GOT3 (cell line): ENCODE measurements around the gene PPARG.
"Not testable (repeated sequence)": the region's sequence is repeated elsewhere in the genome, so short reads cannot be mapped to it uniquely, and the experiment has no call there.

Experiments used
- DNase-seq: peaks from one replicate; lab custom pipeline; 2025; ENCODE audit warnings: mixed read lengths; lab: John Stamatoyannopoulos, UW

PPARG gene

GRCh38 chr3:12443781-12444522 is 155.1 kb downstream of the PPARG start:
- DNase-seq = no peak

- DNase-seq = no peak
Observed at GRCh38 chr3:12444582-12445471, 156.0 kb downstream of the PPARG start.

DNA sequence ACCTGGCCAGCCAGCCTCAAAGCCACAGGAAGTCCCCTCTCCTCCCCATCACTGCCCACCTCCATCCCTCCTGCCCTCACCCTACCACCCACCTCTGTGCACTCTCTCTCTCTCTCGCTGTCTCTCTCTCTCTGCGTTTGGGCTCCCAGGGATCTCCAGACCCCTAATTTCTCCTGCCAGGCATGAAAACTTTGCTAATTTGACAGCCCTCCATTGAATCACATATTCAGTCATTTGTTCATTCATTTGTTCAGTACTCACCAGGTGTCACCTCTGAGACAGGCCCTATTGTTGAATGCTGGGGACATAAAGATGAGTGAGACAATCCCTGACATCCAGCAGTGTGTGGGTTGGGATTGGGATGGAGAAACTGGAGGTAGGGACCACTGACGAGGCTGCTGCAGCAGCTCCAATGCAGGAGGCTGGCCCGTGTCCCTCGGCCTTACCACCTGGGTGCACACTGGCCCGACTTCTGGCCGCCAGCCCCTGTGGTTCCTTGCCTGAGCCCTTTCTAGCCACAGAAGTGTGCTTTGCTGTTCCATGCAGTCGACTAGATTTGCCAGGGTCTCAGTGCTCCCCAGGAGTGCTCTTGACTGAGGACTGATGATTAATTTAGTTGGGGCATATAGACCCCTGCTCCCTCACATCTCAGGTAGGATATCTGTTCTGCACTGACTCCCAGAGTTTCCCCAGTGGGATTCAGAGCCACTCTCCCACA is 156.8 kb downstream of the PPARG start:
- no peak for DNase-seq

GRCh38 chr3:12446298-12446697 is 157.4 kb downstream of the PPARG start:
- DNase-seq = no peak

GRCh38 chr3:12447075-12447474 is 158.2 kb downstream of the PPARG start:
- DNase-seq = no peak

DNA sequence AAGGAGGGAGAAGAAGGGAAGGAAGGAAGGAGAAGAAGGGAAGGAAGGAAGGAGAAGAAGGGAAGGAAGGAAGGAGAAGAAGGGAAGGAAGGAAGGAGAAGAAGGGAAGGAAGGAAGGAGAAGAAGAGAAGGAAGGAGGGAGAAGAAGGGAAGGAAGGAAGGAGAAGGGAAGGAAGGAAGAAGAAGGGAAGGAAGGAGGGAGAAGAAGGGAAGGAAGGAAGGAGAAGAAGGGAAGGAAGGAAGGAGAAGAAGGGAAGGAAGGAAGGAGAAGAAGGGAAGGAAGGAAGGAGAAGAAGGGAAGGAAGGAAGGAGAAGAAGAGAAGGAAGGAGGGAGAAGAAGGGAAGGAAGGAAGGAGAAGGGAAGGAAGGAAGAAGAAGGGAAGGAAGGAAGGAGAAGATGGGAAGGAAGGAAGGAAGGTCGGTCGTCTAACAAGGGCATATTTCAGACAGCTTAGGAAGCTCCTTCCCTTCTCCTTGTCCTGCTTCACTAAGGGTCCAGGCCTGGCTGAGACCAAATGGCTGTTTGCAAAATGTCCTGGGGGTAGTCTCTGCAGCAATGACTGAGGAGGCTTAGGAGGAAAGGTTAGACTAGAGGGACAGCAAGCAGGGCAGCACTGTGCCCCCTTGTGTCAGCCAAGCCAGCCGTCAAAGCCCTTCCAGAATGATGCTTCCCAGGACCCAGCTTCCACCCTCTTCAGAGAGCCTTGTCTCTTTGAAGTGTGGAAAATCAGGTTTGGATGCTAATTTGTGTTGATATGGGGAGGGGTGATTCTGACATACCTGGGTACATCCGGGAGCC is 159.7 kb downstream of the PPARG start:
- not testable (repeated sequence) for DNase-seq

DNA sequence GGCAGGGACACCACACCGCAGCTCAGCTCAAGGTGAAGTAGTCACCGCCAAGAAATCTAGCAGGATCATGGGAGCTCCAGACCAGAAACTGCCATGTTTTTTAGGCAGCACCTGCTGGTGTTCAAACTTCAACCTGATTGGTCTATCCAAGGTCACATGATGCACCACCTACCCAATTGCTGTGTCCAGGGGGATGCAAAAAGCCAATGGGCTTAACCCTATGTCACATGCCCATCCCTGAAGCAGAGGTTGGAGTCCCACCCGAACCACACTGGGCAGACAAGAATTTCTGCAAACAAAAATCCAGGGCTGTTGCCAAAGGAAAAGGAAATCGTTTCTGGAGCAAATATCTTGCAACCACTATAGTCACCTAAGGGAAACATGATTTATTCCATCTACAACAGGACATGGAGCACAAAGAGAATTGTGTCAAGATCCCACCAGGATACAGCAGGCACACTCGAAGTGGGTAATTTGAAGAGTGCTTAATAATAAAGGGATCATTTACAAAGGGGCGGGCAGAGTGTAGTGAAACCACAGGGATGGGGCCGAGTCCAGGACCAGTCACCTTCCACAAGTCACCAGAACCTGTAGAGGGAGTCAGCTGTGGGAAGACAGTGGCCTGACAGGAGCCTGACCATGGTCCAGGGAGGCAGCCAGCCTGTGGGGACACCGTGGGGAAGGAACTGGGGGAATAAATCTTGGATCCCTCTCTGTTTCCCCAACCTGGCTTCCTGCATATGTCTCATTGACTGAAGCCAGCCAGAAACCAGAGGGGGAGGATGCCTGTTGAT is 161.2 kb downstream of the PPARG start:
- DNase-seq = no peak

DNA sequence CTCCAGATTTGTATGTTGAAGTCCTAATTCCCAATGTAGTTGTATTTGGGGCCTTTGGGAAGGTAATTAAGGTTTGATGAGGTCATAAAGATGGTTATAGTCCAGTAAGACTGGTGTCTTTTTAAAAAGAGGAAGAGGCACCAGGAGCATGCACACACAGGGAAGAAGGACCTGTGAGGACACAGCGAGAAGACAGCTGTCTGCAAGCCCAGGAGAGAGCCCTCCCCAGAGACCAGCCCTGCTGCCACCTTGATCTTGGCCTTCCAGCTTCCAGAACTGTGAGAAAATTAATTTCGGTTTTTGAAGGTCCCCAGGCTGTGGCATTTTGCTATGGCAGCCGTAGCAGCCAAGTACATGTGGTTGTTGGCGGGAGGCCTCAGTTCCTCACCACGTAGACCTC is 162.6 kb downstream of the PPARG start:
- no peak for DNase-seq

DNA sequence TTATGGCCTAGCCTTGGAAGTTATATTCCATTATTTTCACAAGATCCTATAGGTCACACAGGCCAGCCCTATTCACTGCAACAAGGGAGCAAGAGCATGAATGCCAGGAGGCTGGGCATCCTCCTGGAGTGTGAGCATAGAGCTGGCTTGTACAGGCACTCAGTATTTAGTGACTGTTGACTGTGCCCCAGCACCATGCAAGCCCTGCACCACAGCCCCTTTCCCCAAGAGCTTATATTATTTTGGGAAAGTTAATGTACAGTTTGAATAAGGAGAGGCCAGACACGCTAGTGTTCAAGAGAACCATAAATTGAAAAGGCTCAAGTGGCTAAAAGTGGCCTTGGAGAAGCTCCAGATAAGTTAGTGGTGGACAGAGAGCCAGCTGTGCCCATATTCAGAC is 163.1 kb downstream of the PPARG start:
- no peak for DNase-seq

DNA sequence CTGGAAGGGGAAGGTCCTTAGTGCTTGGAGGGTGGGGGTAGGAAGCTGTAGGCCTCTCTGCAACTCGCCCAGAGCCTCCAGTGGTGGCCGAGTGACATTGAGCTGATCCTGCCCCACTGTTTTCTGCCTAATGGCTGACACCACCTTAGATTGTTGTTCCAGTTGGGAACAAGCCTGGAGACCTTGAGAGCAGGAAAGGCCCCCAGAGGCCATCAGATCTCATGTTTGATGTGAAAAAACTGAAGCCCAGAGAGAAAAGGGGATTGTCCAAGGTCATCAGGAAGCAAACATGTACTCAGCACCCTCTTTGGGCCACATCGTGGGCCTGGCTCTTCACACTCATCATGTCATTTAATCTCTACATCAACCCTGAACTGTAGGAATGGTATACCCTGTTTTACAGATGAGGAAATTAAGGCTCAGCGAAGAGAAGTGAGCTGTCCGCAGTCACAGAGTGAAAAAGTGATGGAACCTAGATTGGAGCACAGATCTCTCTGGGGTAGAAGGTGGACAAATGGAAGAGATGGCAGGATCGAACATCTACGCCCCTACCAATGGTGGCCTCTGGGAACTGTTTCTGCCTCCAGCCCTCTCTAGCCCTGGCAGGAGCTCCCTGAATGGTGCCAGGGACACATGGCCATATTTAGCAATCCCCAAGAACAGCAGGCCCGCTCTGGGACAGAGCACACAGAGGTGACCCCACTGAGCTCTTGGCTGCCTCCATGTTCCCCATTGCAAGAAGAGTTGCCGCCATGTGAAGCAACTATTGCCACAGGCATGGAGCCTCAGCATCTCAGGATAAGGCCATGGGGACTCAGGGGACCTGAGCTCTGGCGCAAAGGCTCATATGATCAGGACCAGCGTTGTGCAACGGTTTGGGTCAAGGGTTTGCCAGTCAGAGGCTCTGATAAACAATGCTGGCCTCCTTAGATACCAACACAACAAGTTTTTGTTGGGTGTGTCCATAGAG is 163.8 kb downstream of the PPARG start:
- DNase-seq = no peak

GRCh38 chr3:12454076-12454815 is 165.4 kb downstream of the PPARG start:
- DNase-seq = no peak

DNA sequence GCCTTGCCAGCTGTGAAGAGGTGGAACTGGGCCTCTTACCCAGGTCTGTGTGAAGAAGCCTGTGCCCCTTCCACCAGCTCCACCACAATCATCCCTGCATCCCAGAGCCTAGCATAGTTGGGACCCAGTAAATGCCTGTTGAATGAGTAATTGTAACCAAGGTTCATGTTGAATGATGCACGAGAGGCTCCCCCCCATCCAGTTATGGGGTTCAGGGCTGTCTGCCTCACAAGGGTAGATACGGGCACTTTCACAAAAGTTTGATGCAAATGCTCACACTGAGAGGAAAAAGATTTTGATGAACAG is 165.9 kb downstream of the PPARG start:
- no peak for DNase-seq

GRCh38 chr3:12455740-12456139 is 166.9 kb downstream of the PPARG start:
- DNase-seq = no peak

DNA sequence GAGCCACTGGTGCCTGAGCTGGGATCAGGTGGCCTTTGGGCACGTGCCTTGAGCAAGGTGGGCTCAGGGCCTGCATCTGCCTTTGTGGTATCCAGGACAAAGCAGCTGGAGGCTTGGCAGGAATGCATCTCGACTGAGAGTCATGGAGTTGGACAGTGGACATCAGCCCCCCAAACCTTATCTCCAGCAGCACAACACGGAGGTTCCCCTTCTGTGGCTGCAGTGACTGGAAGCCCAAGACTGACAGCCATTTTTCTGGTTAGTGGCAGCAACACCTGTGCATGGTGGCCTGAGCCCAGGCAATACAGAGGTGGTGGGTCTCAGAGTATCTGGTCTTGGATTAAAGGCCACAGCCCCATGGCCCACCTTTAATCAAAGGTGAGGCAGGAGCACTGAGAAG is 167.6 kb downstream of the PPARG start:
- no peak for DNase-seq

GRCh38 chr3:12457380-12457779 is 168.5 kb downstream of the PPARG start:
- not testable (repeated sequence) for DNase-seq

- DNase-seq = no peak
Observed at GRCh38 chr3:12458901-12459300, 170.0 kb downstream of the PPARG start.

DNA sequence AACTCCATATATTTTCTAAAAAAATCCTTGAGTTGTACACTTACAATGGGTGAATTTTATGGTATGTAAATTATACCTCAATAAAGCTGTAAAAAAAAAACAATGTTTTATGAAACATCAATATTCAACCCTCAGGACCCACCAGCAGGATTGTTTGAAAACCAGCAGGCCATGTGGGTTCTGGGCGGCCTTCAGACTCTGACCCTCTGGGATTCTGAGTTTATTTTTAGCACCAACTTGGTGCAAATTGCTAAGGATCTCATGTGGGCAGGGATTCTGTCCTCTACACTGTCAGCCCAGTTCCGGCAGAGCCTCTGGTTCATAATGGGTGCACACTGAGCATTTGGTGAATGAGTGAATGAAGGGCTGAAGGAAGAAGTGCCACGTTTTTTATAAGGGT is 171.3 kb downstream of the PPARG start:
- no peak for DNase-seq

GRCh38 chr3:12461097-12461649 is 172.3 kb downstream of the PPARG start:
- DNase-seq = no peak
